Measurements from ENCODE around the gene SLC41A3. TPM values are rescaled to one million over a fixed set of nuclear protein-coding genes. Genes with fewer than 3 reads are reported as not detected.

SLC41A3 gene
- total RNA-seq, 4 donors from 2014 or later: 56.1 to 72.2 (median 59.7) TPM

DNA sequence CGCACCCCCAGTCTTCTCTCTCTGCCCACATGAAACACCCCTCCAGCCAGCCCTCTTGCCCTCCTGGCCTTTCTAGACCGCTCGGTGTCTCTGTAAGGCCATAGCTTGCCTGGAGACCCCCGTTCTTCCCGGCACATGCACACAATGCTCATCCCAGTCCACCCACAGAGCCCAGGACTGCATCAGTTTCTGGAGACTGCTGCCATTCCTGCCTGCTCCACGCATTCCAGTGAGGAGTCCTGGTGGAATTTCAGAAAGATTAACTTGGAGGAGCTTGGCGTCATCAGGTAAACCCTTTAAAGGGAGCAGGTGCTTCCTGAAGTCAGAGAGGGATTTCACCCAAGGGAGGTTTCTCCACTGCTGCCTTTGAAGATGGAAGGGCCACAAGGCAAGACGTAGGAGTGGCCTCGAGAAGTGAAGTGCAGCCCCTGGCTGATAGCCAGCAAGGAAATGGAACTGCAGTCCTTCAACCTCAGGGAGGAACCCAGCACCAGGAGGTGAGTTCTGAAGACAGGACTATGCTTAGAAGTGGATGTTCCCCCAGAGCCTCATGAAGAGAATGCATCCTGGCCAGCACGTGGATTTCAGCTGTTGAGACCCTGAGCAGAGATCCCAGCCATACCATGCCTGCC, 19.2 kb downstream of the SLC41A3 start:
- TF ChIP-seq, protein P1, sequence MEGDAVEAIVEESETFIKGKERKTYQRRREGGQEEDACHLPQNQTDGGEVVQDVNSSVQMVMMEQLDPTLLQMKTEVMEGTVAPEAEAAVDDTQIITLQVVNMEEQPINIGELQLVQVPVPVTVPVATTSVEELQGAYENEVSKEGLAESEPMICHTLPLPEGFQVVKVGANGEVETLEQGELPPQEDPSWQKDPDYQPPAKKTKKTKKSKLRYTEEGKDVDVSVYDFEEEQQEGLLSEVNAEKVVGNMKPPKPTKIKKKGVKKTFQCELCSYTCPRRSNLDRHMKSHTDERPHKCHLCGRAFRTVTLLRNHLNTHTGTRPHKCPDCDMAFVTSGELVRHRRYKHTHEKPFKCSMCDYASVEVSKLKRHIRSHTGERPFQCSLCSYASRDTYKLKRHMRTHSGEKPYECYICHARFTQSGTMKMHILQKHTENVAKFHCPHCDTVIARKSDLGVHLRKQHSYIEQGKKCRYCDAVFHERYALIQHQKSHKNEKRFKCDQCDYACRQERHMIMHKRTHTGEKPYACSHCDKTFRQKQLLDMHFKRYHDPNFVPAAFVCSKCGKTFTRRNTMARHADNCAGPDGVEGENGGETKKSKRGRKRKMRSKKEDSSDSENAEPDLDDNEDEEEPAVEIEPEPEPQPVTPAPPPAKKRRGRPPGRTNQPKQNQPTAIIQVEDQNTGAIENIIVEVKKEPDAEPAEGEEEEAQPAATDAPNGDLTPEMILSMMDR (IDR thresholded peaks at IDR 0.05): no peak
- no peak for TF ChIP-seq POLR2A (IDR thresholded peaks at IDR 0.05)
- intact Hi-C loops (cut with DNase I): no loop called here
- H3K4me3 ChIP-seq (replicated peaks in 1 of 3): no peak overlapping the region
- peak; percentile 34 to 38 for DNase-seq
- H3K27ac ChIP-seq: no peak overlapping the region
- H3K36me3 ChIP-seq: no peaks in the 10 kb centered on the region
- H3K27me3 ChIP-seq: no peaks in the 10 kb centered on the region
- 63 to 70% methylated on average over 10 of the region's 10 CpGs for WGBS, 2 donors
- no peaks in the 10 kb centered on the region for H3K9me3 ChIP-seq
- H3K4me1 ChIP-seq: no peaks in the 10 kb centered on the region

DNA sequence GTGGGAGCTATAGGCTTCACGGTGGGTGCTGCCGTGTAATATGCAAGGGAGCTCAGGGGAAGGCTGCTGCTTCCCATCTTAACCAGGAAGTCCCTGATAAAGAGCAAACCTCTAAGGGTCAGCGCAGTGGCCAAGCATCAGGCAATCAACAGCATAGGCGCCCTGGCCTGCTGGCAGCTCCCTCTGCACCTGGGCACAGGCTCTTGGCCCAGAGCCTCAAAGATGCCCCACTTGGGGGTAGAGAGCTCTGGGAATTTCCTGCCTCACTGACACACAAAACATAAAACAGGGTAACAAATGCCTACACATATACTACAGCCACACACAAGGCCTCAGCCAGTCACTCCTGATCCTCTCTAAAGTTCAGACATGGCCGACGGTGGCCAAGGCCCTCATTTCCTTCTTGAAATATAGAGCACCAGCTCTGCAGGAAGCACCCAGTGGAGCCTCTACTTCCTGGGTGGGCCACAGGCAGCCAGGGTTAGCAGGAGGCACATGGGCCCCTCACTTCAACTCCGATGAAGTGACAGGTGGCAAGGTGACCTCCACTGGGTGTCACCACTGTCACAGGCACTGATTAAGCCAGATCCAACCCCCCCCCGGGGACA, 20.5 kb downstream of the SLC41A3 start:
- intact Hi-C loops (cut with DNase I): no loop called here
- Histone ChIP-seq H3K36me3 (no peaks in the 10 kb centered on the region), H3K9me3 (no peaks in the 10 kb centered on the region), H3K4me3 (replicated peaks in 1 of 3) (no peak overlapping the region), H3K27me3 (no peaks in the 10 kb centered on the region), H3K27ac (no peak overlapping the region), H3K4me1 (no peaks in the 10 kb centered on the region)
- TF ChIP-seq, protein P1 (IDR thresholded peaks at IDR 0.05): no peak
- no peak for TF ChIP-seq POLR2A (IDR thresholded peaks at IDR 0.05)
- DNase-seq: no peak
- WGBS, 2 donors: 83 to 91% methylated on average over 5 to 6 of the region's 8 CpGs

DNA sequence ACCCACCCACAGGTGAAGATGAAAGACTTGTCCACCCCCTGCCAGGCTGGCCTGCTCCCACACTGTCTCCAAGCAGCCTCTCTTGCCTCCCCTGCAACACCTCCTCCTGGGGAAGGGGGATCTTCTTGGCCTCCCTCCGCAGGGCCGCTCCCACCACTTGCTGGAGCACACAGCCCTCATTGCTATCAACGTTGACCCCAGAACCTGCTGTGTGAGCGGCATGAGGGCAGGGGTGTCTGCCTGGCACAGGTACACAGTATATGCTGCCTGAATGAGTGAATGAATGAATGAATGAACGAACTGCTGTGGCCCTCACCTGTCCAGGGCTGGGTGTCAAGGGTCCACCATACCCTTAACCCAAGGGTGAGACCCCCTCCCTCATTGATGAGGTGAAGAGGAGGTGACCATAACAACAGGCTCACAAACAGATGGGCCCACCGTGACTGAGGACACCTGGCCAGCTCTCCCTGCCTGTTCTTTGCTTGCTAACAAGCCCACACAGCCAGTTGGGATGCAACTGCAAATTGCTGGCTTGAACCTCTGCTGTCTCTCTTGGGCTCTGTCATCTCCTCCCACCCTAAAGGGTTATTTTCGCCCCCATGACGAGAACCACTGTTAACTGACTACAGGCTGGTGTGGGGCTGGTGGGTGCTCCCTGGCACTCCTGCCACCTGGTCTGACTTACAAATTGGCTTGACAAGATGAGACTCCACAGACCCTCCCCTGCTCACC, 22.5 kb downstream of the SLC41A3 start:
- 86 to 89% methylated on average over 8 of the region's 8 CpGs for WGBS, 2 donors
- Histone ChIP-seq H3K4me3 (replicated peaks in 1 of 3) (no peak overlapping the region), H3K9me3 (no peaks in the 10 kb centered on the region), H3K36me3 (no peaks in the 10 kb centered on the region), H3K4me1 (no peaks in the 10 kb centered on the region), H3K27ac (no peak overlapping the region), H3K27me3 (no peaks in the 10 kb centered on the region)
- no peak for DNase-seq
- no peak for TF ChIP-seq POLR2A (IDR thresholded peaks at IDR 0.05)
- TF ChIP-seq, protein P1 (IDR thresholded peaks at IDR 0.05): no peak
- intact Hi-C loops (cut with DNase I): no loop called here

DNA sequence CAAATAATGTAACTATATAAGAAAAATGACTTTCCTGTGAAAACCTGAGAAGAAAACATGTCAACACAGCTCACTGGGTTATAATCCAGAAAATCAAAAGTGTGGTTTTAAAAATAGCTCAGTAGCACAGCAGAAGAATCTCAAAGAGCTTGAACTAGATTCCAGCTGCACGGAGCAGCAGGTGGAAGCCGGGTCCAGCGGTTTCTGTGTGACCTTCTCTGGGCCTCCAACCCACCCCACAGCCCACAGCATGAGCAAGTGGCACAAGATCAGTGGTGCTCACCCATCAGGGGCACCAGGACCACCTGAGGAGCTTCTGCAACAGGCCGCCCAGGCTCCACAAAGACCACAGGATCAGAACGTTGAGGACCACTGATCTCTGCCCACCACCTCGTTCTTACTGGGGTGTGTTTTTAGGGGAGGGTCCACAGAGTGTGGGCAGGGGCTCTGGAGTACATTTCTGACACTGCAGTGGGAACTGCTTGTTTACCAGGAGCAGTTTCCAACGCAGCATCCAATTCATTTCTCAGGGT, 23.2 kb downstream of the SLC41A3 start:
- no peaks in the 10 kb centered on the region for H3K9me3 ChIP-seq
- H3K27ac ChIP-seq: no peak overlapping the region
- 94 to 96% methylated on average over 7 of the region's 7 CpGs for WGBS, 2 donors
- H3K27me3 ChIP-seq: no peaks in the 10 kb centered on the region
- intact Hi-C loops (cut with DNase I): no loop called here
- H3K36me3 ChIP-seq: no peaks in the 10 kb centered on the region
- H3K4me1 ChIP-seq: no peaks in the 10 kb centered on the region
- TF ChIP-seq, protein P1 (IDR thresholded peaks at IDR 0.05): no peak
- no peak for TF ChIP-seq POLR2A (IDR thresholded peaks at IDR 0.05)
- no peak for DNase-seq
- H3K4me3 ChIP-seq (replicated peaks in 1 of 3): no peak overlapping the region

DNA sequence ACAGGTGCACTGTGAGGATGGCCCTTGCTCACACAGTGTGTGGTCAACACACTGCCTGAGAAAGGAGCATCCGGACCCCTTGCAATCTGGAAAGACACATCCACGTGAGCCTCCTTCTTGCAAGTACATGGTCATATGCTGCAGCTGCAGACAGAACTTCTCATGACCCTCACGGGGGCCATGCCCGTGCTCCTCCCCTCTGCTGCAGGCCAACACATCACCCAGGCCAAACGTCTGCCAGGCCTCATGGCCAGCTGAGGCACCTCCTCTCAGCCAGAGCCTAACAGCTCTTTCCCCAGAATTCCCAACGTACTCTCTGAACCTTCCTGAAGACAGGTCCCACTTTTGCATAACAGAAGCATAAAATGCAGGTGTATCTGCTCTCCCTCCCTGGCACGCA, 25.3 kb downstream of the SLC41A3 start:
- 80 to 91% methylated on average over 7 of the region's 7 CpGs for WGBS, 2 donors
- no peaks in the 10 kb centered on the region for H3K27me3 ChIP-seq
- intact Hi-C loops (cut with DNase I): no loop called here

More for the DNA sequence above, 25.3 kb downstream of the SLC41A3 start:
- H3K4me3 ChIP-seq (replicated peaks in 1 of 3): no peak overlapping the region
- no peaks in the 10 kb centered on the region for H3K4me1 ChIP-seq
- no peak for TF ChIP-seq POLR2A (IDR thresholded peaks at IDR 0.05)
- TF ChIP-seq, protein P1 (IDR thresholded peaks at IDR 0.05): no peak
- no peaks in the 10 kb centered on the region for H3K36me3 ChIP-seq
- DNase-seq: no peak
- H3K9me3 ChIP-seq: no peaks in the 10 kb centered on the region
- no peak overlapping the region for H3K27ac ChIP-seq
